GM21526 (cell line): ENCODE measurements around the gene BRD9.
A peak's percentile ranks its signal among the peaks of the same experiment; 100 is the strongest.

Experiments used
- ATAC-seq: cut with Tn5 transposase; IDR thresholded peaks from one replicate; pipeline ENCODE4 v1.9.1; 2021; ENCODE audit warnings: moderate library complexity; ENCODE audit not compliant: unreplicated experiment, low FRiP score

Gene BRD9

DNA sequence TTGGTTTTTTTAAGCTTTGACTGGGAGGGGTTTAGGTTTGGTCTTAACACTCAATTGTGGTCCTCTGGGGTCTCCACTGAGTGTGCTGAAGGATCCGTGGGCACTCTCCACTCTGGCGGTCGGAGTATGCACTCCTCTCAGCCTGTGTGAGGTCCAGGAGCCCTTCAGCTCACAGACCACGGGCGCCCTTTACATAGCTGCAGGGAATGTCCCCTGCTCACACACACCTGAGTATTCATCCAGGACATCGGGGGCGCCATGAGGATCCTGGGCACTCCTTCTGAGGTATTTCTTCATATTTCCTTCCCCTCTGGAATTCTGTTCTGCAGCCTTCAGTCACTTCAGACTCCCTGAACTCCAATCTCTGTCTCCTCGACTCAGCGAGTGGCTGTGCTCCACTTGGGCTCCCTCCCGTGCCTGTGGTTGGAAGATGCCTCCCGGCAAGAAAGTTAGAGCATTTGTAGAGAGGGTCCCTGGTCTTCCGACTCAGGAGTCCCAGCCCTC lies 12.6 kb upstream of the BRD9 start:
- no peak for ATAC-seq

- no peak for ATAC-seq
Observed at GRCh38 chr5:903756-904096, 11.1 kb upstream of the BRD9 start.

DNA sequence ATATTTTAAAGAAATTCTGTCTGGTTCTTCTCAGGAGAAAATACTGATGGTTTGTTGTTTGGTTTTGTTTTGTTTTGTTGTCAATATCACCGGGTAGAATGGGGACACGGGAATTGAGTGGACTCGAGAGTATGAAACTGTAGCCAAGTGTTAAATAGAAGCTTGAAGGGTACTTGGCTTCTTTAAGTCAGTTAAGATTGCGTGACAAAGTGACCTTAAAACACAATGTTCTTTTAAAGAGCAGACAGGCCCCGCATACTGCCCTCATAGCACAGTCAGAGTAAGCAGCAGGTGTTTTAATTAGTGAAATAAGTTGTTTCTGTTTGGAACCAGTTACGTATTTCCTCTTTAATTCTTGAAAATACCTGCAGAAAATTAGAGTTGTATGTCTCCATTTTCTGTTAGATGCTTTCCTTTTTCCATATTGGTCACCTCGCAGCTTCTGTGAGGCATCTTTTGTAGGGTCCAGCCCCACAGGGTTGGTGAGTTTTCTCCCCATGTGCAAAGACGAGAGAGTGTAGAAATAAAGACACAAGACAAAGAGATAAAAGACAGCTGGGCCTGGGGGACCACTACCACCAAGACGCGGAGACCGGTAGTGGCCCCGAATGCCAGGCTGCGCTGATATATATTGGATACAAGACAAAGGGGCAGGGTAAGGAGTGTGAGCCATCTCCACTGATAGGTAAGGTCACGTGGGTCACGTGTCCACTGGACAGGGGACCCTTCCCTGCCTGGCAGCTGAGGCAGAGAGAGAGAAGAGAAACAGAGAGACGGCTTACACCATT lies 9.7 kb upstream of the BRD9 start:
- no peak for ATAC-seq

DNA sequence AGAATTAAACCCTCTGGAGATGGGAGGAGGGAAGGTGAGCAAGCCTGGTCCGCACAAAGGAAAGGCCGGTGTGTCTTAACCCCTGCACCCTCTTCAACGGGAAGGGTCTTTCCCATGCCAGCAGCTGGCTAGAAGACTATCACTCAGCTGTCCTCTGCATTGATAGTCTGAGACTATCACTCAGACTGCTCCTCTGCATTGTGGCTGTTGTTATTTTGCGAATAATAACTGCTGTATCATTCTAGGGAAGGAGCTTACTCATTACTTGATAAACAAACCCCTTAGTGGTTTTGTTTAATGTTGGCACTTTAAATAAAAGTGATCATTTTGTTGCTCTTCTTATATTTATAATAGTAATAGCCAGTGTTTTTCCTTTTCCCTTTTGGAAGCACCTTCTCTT lies 8.2 kb upstream of the BRD9 start:
- ATAC-seq, result no peak

GRCh38 chr5:893711-894110 lies 1.1 kb upstream of the BRD9 start:
- ATAC-seq, result no peak

DNA sequence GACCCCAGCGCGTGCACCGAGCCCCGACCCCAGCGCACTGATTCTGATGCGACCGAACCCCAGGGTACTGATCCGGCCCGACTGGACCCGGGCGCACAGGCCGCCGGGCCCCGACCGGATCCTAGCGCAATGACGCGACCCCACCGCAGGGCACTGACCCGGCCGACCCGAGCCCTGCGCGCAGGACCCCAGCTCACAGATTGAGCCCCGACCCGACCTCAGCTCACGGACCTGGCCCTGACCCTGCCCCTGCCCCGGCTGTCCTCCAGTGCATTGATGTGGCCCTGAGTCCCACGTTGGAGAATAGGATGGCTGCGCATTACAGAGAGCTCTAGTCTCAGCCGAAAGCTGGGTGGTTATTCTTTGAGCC lies 521 bp upstream of the BRD9 start:
- peak; percentile 12 for ATAC-seq

- ATAC-seq, result peak; percentile 6
Observed at GRCh38 chr5:891837-892393, 686 bp downstream of the BRD9 start.

GRCh38 chr5:891117-891836 lies 1.3 kb downstream of the BRD9 start:
- ATAC-seq, result no peak

- no peak for ATAC-seq
Observed at GRCh38 chr5:889075-889710, 3.4 kb downstream of the BRD9 start.

GRCh38 chr5:888638-889035 lies 4.0 kb downstream of the BRD9 start:
- no peak for ATAC-seq

DNA sequence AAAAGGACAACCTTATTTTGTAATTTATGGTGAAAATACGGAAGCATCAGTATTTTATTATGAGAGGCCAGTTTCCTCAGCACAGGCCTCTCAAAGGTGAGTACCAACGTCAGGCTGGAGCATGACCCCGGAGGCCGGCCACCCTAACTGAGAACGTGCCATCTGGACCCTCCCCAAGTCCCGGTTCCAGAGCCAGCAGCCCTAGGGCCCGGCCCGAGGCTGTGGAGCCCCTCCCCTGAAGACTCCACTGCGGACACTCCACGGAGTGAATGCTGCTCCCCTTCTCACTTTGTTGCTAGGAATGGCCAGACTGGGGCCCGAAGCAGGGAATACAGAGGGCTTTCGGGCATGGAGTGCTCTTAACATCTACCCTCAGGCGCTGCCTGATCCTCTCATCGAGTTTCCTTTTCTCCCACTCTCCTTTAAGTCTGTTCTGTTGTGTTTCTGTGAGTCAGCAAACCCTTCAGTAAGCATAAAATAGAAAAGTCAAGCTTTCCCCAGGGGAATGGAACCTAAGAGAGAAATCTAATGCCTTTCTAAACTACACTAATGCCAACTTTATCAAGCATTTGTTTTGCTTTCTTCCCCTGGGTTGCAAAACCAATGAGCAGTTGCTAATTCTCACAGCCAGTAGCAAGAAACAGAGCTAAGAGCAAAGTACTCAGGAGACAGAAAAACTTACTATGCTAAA lies 4.5 kb downstream of the BRD9 start:
- ATAC-seq, result no peak

DNA sequence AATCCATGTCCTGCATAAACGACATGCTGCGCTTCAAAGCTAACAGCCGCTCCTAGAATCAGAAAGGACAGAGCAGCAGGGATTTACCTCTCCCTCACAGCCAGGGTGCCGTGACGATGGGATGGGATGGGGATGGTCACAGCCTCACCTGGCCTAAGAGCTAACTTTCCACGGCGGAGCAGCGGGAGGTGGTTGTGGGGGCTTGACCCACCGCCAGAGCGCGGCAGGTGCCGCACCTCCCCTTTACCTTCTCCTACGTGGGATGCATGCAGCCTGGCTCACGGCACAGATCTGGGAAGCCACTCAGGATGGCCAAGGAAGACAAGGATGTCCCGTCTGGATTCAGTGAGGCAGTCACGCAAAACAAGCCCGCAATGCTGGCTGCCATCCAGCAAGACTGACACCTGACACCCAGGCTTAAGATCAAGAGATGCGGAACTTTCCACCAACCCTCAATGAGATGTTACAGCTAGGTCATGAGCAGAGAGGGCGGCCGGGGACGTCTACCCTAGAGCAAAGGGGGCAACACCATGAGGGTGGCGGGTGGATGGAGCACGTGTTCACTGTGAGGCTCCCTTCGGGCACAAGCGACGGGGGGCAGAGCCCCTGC lies 5.8 kb downstream of the BRD9 start:
- ATAC-seq, result no peak

DNA sequence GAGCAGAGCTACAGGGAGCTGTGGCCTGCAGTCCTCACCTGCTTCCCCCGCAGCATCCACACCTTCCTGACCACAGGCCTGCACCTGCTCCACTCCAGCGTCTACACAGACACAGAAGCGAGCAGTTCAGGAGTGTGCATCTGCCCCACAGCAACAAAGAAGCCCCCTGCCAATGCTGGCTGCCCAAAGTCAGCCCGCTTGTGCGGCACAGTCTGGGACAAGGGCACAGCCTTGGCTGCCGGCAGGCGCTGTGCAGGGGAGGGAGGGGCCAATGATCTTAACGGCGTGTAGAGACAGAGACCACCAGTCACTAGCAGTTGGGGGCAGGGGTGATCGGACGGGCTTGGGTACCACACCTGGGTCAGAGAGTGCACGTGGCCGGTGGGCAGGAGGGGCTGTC lies 6.6 kb downstream of the BRD9 start:
- no peak for ATAC-seq

DNA sequence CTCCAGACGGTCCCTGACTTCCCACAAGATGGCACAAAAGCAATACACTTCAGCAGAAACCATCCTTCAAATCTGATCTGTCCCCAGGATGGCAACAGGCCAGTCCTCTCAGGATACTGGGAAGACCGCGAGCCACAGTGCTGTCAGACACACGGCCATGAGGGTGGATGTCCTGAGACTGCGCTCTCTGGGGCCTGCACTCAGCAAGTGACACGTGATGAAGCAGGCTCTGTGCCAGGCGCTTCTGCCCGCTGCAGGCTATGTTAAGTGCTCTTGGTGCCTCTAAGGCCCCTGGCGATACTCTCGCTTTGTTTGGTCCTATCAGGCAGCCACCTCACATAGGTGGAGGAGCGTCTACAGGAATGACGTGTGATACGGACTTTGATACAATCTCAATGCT lies 7.1 kb downstream of the BRD9 start:
- ATAC-seq, result no peak

DNA sequence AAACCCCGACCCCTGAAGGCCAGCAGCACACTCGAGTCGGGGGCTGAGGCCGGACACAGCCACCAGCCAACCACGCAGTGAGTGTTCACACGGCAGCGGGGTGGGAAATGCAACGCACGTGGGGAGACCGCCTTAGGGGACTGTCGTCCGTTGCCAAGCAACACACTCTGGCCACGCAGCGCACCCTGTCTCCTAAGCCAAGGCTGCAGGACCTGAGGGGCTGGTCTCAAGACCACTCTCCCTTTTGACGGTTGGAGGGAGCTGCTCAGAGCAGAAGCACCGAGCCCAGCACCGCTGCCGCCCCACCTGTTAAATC lies 7.5 kb downstream of the BRD9 start:
- ATAC-seq, result no peak

- ATAC-seq, result no peak
Observed at GRCh38 chr5:884345-885126, 8.1 kb downstream of the BRD9 start.

DNA sequence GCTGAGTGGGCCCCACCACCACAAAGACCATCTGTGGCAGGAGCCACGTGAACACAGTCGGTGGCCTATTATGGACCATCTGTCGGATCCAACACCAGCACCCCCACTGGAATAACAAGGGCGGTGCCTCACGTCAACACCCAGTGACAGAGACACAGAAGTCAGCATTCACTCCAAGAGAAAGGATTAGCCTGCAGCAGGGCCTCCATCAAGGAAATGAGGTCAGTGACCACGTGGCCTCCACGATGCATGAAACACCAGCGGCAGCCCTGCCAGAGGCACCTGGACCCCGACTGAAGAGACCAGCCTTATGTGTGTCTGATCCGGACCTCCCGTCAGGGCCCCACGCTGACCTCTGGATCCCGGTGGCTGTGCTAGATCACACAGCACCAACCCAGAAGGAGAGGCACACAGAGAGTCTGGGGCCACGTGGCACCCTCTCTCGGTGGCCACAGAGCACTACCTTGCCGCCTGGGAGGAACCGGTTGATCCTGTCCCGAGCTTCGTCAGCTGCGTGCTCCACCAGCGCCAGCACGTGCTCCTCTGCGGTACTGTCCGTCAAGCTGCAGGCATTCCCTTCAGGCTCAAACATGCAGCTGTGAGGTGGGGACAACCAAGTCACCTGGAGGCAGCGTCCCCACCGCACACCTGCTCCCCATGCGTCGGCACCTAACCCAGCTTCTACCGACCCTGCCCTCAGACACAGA lies 9.0 kb downstream of the BRD9 start:
- no peak for ATAC-seq

- no peak for ATAC-seq
Observed at GRCh38 chr5:882253-883183, 10.1 kb downstream of the BRD9 start.
